Hematopoietic multipotent progenitor cell treated with erythropoietin and hydrocortisone succinate and interleukin-3 and kit ligand, for 15 days (in vitro differentiated cells): ENCODE data around the gene DRC3.
"Not testable (repeated sequence)": the region's sequence is repeated elsewhere in the genome, so short reads cannot be mapped to it uniquely, and the experiment has no call there.

Experiments used
- DNase-seq: peaks from one replicate; pipeline ENCODE4 v3.0.0-alpha.2; 2015; ENCODE audit warnings: low spot score

The DRC3 gene

DNA sequence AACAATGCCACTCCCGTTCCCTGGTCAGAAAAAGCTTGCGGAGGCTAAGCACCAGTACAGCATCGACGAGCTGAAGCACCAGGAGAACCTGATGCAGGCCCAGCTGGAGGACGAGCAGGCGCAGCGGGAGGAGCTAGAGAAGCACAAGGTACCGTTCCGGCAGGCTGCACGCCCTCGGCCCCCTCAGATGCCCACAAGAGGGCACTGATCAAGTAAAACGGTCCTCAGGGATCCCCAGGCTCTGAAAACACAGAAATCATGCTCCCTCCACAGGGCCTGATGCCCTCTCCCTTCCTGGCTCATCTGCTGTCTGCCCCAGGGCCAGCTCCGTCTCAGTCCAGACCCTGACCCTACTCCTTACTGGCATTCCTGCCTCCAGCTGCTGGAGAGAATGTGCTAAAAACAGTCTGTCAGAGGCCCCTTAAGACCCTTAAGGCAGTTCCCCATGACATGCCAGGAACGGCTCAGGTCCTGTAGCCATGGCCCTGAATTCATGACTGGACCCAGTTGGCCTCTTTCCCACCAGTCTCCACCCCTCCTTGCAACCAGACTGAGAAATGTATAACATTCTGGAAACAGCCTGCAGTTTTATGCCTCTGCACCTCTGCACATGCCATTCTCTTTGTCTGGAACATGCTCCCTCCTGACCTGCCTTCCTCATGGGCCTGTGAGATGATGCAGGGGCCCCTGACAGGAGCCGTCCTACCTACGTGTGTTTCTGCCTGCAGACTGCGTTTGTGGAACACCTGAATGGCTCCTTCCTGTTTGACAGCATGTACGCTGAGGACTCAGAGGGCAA, 21.8 kb downstream of the DRC3 start:
- DNase-seq, result peak; percentile 10

DNA sequence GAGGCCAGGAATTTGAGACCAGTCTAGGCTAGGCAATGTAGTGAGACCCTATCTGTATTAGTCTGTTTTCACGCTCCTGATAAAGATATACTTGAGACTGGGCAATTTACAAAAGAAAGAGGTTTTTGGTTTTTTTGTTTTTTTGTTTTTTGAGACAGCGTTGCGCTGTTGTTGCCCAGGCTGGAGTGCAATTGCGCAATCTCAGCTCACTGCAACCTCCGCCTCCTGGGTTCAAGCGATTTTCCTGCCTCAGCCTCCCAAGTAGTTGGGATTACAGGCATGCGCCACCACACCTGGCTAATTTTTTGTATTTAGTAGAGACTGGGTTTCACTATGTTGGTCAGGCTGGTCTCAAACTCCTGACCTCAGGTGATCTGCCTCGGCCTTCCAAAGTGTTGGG, 23.2 kb downstream of the DRC3 start:
- DNase-seq, result not testable (repeated sequence)

DNA sequence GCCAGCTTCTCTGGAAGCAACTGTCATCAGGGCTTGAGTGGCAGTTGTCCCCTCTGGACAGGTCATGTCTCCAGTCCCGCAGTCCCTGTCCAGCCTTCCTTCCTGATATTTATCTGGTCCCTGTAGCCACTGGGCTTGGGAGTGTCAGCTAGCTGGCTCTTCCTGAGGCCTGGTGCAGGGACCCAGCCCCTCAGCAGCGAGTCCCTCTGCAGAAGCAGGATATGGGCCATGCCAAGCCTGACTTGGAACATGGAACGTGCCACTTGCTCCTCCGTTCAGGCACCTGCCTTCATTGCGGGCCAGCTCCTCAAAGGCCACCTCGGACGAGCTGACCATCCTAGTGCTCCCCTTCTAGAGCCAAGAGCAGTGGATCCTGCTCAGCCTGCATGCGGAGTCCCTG, 26.3 kb downstream of the DRC3 start:
- no peak for DNase-seq

DNA sequence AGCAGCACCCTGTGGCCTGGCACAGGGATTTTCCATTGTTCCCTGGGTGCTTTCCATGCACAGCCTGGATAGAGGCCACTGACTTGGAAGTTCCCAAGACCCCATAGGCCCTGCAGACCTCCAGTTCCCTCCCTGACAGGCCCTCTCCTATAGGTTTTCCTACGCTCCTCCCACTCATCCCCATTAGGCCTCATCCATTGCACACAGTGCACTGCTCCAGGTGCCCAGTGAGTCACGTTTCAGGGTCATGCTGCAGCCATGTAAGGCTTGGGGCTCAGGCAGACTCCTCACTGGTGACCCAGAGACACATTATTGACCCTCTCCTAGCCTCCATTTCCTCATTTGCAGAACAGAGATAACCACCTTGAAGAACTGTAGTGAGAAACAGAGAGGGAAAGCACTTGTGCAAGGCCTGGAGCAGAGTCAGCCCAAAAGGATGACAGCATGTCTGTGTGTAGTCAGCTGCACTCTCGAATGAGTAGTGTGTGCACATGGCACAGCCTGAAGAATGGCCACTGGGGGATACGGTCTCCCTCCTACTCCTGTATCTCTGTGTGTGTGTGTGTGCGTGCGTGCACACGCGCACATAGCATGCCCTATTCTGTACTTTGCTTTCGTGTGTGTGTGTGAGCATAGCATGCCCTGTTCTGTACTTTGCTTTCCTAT, 26.8 kb downstream of the DRC3 start:
- no peak for DNase-seq

DNA sequence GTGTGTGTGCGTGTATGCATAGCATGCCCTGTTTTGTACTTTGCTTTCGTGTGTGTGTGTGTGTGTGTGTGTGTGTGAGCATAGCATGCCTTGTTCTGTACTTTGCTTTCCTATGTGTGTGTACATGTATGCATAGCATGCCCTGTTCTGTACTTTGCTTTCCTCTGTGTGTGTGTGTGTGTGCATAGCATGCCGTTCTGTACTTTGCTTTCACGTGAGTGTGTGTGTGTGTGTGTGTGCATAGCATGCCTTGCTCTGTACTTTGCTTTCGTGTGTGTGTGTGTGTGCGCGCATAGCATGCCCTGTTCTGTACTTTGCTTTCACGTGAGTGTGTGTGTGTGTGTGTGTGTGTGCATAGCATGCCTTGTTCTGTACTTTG, 27.4 kb downstream of the DRC3 start:
- no peak for DNase-seq

DNA sequence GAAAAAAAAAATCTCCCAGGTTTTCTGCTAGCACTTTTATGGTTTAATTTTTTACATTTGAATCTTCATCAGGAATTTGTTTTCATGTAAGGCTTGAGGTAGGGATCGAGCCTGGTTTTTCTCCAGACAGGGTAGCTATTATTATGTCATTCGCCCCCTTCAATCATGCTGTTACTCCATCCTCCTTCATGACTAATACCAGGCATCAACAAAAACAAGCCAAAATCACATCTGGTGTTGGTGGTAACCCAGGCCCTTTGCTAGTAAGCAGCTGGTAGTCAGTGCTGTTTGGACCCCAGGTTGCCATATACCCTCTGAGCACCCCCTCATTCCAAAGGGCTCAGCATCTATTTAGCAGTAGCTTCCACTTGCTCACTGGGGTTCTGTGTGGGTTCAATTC, 29.5 kb downstream of the DRC3 start:
- DNase-seq, result no peak

DNA sequence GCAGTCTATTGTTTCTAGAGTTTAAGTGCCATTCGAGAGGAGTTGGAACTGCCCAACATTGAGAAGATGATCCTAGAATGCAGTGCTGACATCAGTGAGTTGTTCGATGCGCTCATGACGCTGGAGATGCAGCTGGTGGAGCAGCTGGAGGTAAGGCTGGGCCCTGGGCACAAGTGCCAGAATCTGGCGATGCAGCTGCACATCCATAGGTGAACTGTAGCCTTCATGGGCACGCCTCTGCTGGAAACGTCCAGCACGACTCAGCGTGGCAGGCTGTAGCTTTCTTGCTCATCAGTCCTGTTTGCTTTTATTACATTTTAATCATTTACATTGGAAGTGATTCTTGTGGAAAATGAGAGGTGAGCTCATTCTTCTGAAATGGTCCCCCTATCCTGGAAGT, 31.7 kb downstream of the DRC3 start:
- no peak for DNase-seq

DNA sequence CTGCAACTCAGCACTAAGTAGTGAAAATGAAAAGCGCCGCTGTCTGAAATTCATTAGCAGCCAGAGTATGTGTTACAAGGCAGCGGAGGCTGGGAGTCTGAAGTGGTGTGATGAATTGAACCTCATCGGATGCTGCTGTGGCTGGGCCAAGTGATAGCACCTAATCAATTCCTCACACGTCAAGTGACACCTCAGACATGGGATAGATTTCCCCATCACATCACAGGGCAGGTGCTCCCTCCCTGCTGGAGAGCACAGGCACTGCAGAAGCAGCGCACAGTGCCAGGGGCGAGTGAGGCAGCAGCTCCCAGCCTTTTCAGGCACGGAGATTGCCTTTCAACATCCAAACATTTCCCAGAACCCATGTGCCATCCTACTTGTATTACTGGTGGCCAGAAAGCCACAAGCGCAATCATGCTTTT, 32.2 kb downstream of the DRC3 start:
- no peak for DNase-seq

DNA sequence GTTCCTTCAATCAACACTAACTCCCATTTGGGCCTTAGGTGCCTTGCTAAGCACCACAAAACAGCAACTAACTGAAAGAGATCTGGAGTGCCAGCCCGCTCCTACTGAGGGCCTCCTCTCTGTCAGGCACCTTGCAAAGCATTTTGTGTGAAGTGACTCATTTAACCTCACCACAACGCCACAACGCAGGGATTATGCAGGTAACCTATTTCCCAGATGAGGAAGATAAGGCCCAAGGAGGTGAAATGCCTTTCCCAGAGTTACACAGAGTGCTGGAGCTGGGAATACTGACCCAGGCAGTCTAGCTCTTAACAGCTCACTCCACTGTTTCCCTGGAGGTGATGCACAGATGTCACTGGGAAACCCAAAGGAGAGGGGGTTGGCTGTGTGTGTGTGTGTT, 32.8 kb downstream of the DRC3 start:
- no peak for DNase-seq

DNA sequence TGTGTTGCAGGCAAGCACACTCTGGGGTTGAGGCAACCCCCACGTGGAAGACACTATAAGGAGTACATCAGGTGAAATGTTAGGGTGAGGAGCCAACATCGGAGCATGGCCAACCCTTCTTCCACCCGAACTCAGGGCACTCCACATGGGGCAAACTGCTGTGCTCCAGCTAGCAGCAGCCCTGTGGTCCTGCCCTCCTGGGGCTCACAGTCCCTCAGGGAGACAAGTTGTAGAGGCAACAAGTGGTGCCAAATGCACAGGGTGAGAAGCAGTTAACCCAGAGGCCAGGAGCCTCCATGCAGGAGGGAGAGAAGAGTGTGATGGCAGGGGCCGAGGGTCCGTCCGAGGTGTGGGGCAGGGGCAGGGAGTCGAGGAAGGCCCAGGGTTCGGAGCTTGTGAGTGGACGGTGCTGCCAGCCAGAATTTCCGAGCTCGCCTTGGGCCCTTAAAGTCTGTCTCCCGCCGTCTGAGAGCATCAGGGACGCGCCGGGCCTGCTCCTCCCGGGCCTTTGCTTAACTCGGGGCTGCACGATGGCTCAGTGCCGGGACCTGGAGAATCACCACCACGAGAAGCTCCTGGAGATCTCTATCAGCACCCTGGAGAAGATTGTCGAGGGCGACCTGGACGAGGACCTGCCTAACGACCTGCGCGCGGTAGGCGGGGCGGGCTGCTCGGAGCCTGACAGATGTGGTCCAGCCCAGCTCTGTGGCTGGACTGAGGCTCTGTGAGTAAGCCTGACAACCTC, 34.0 kb downstream of the DRC3 start:
- DNase-seq, result no peak

DNA sequence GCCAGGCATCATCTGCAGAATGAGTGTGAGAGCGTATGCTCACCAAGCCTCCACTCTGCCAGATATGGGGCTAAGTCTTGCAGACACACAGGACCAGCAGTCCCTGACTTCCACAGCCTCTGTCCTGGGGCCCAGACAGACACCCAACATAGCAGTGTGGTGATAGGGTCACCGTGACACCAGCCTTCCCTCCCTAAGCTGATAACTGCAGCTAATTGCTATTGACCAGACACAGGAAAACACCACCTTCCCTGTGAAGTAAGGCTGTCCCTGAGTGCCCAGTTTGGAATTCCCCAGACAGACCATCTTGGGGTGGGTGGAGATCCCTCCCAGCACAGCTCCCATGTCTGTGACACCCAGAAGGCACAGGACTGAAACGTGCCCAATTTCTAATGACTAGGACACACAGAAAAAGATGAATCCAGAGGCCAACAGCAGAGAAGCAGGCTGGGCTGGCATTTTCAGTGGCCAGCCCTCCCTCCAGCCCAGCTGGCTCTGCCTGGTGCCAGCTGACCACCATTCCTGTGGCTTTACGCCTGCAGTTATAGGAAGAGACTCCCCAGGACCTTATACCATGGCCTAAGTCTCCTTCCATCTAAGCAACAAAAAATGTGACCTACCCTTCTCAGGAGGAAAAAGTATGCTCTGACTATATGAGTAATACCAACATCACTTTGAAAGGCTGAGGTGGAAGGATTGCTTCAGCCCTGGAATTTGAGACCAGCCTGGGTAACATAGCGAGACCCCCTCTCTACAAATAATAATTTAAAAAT, 36.0 kb downstream of the DRC3 start:
- no peak for DNase-seq

DNA sequence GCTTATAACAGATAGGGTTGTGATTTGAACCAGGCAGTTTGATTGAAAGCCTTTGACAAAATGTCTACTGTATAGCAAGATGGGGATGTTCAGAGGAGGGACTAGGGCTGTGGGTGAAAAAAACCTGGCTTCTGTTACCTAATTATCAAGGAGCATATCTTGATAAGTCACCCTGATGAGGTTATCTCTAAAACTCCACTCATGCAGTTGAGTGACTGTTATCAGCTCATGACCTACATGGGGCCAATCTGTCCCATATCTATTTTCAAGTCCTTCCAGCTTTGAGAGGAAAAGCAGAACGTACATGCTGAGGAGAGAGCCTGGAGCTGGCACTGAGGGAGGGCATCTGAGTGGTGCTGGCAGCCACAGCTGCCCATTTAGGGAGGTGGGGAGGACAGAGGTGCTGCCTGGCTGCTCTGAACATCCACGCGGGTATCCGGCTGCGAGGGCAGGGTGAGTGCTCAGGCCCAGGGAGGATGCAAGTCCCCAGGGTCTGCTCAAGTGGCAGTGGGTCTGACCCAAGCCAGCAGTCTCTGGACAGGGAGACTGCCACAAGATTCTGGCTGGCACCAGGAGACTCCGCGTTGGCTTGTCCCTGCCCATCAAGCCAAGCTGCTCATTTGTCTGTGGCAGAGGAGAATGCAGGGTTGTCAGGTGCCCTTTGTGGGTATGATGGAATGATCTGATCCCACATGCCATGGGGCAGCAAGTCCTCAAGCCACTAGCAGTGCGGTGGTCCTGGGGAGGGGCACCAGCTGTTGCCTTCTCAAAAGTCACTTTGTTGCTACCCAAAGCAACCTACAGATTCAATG, 37.2 kb downstream of the DRC3 start:
- no peak for DNase-seq

DNA sequence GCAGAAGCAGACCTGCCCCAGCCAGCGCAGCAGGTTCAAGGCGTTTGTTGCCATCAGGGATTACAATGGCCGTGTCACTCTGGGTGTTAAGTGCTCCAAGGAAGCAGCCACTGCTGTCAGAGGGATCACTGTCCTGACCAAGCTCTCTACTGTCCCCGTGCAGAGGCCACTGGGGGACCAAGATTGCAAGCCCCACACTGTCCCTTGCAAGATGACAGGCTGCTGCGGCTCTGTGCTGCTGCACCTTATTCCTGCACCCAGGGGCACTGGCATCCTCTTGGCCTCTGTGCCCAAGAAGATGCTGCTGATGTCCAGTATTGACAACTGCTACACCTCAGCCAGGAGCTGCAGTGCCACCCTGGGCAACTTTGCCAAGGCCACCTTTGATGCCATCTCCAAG, 38.6 kb downstream of the DRC3 start:
- no peak for DNase-seq

DNA sequence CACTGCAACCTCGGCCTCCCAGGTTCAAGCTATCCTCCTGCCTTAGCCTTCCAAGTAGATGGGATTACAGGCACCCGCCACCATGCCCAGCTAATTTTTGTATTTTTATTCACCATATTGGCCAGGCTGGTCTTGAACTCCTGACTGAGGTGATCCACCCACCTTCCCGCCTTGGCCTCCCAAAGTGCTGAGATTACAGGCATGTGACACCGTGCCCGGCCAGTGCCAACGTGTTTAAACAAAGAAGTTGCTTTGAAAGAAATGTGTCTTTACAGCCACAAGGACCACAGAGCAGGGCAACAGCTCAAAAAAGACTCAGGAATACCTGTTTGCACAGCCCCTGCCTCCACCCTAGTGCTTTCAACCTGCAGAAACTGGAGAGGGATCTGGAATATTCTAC, 41.3 kb downstream of the DRC3 start:
- DNase-seq, result no peak

DNA sequence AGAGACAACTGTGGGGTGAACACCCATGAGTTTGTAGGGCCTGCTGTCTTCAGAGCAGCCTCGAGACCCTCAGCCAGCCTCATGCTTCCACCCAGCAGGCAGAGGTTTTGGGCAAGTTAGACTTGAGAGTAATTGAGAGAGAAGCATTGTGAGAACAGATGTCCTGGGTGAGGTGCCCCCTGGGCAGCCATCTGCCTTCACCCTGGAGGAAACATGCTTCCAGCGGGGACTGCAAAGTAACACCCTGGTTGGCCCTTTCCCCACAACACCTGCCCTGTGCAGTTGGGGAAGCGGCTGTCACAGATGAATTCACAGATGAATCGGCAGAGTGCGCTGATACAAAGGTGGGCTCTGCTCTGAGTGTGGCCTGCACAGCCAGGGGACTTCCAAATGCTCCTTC, 42.9 kb downstream of the DRC3 start:
- no peak for DNase-seq

DNA sequence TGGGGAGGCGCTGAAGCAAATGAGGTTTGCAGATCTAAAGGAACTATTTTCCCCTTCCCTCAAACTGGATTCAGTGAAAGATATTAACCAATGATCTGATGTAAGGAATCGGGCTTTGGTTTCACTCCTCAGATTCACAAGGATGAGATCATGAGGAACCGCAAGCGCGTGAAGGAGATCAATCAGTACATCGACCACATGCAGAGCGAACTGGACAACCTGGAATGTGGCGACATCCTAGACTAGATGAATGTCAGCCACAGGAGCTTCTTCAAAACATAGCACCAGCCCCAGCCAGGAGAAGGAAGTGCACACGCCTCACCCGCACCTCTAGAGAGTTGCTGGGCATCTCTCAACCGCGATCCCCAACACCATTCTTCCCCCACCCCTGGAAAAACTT, 43.8 kb downstream of the DRC3 start:
- no peak for DNase-seq

DNA sequence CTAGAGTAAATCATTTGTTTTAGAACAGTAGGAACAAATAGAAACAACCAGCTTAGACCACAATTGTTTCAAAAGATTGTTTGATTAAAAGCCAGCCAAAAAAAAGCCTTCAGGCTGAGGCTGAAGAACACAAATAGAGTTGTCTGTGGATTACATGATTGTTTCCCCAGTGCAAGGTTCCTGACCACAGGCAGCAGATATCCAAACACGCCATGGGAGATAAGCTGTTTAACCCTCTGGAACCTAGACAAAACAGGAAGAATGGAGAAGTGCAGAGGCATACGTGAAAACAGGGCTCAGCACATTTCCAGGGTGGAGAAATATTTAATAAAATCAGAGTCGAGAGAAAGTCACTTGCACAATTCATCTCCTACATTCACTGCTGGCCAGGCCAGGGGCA, 45.3 kb downstream of the DRC3 start:
- DNase-seq, result no peak

DNA sequence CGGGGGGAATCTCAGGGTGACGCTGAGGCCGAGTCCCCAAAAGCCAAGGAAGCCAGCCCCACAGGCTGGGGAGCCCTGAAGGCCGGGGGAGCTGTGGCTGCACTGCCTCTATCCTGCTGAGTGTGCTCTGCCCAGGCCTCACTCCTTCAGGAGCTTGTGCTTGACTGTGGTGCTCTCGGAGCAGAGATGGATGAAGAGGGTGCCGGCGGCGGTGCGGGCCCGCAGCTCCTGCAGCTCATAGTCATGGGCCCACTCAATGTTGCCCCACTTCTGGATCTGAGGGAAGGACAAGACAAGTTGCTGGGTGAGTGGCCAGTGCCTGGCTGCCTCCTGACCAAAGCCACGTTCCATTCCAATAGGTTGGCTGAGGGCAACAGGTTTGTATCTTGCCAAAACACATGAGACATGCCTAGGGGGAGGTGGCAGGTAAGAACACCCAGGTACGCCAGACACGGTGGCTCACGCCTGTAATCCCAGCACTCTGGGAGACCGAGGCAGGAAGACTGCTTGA, 45.8 kb downstream of the DRC3 start:
- DNase-seq, result no peak

DNA sequence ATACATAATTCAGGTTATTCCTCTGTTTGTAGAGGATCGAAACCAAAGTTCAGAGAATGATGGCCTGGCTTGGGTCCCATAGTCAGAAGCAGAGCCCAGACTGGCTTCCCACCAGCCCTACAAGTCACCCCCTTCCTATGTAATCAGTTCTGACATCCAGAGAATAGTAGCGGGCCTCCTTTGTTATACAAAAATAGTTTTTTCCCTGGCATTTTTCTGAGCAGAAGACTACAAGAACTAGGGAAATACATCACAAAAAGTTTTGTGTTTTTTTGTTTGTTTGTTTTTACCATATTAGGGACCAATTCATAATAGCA, 47.1 kb downstream of the DRC3 start:
- DNase-seq, result no peak

DNA sequence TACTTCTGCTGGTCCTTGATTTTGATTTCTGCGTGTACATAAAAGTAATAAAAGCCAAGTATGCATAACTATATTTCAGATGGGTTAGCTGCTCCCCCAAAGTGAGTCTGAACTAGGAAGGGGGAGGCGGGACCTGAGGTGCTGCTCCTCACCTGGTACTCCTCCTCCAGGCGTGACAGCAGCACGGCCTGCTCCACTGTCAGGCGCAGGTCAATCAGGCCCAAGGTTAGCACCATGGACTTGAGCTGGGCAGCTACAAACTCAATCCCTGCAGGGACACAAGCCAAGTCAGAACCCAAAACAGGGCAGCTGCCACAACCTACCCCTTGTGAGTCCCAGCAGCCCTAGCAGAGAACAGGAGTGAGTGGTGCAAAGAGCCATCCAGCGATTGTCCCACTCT, 48.3 kb downstream of the DRC3 start:
- DNase-seq, result no peak

DNA sequence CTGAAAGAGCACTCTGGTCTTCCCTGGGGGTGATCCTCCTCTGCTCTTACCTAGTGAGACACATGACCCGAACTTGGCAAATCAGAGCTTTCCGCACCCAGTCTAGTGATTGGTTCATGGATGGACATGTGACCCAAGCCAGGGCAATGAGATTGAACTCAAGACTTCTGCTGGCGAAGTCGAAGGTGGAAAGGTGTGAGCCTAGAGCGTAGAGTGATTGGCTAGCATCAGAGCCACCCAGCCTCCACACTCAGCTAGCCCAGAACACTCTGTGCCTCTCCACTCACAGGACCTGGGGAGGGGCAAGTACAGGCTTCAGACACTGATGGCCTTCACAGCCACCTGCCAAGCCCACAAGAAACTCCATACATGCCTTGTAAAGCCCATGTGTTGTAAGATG, 48.7 kb downstream of the DRC3 start:
- DNase-seq, result no peak
